NCI-H2227 (cell line): ENCODE results near the gene BUD31.
"Not testable (repeated sequence)": the region's sequence is repeated elsewhere in the genome, so short reads cannot be mapped to it uniquely, and the experiment has no call there.

ENCODE experiments used
- DNase-seq: peaks from one replicate; lab custom pipeline; 2025; ENCODE audit not compliant: unreplicated experiment; lab: John Stamatoyannopoulos, UW

BUD31 gene

GRCh38 chr7:99408379-99409191, at the start of gene BUD31, which contains the start of gene PDAP1:
Gene BUD31, plus strand, starts transcription at chr7:99408969. Its CDS starts 2,124 bp downstream, at chr7:99411093.
Gene PDAP1, minus strand, starts transcription at chr7:99408597. Its CDS starts 49 bp downstream, at chr7:99408548.
- DNase-seq: peak; percentile 98

GRCh38 chr7:99359465-99360154, 49.2 kb upstream of the BUD31 start:
- no peak for DNase-seq

GRCh38 chr7:99362801-99363200, 46.0 kb upstream of the BUD31 start:
- DNase-seq: no peak

GRCh38 chr7:99363286-99363685, 45.5 kb upstream of the BUD31 start:
- no peak for DNase-seq

GRCh38 chr7:99365318-99366141, 43.2 kb upstream of the BUD31 start:
- peak; percentile 21 for DNase-seq

- no peak for DNase-seq
Observed at GRCh38 chr7:99366646-99367045, 42.1 kb upstream of the BUD31 start.

GRCh38 chr7:99368750-99369389, 39.9 kb upstream of the BUD31 start:
- DNase-seq: no peak

GRCh38 chr7:99369767-99370391, 38.9 kb upstream of the BUD31 start:
- DNase-seq: no peak

GRCh38 chr7:99371376-99371920, 37.3 kb upstream of the BUD31 start:
- no peak for DNase-seq

- DNase-seq: no peak
Observed at GRCh38 chr7:99372275-99373090, 36.3 kb upstream of the BUD31 start.

GRCh38 chr7:99373091-99374066, 35.4 kb upstream of the BUD31 start:
- DNase-seq: no peak

GRCh38 chr7:99374111-99375064, 34.4 kb upstream of the BUD31 start, which contains the start of gene ARPC1B:
Gene ARPC1B, plus strand, starts transcription at chr7:99374730. Its CDS starts 10,985 bp downstream, at chr7:99385715.
- peak; percentile 81 for DNase-seq

GRCh38 chr7:99375070-99375807, 33.5 kb upstream of the BUD31 start:
- peak; percentile 78 for DNase-seq

GRCh38 chr7:99379043-99379577, 29.7 kb upstream of the BUD31 start:
- peak; percentile 29 for DNase-seq

GRCh38 chr7:99379693-99380031, 29.1 kb upstream of the BUD31 start:
- DNase-seq: not testable (repeated sequence)
